OCI-LY3 (cell line): Measurements from ENCODE around the gene KCNG3.

Source experiments
- EZH2phosphoT487 ChIP-seq: fragments of 200-600 bp; shearing (Covaris generic); IDR thresholded peaks from 2 replicates; pipeline ENCODE4 v1.6.1; 2018; ENCODE audit warnings: antibody characterized with exemption, mixed run types, low read depth
- TF ChIP-seq, protein P1 (sequence below): fragments of 200-600, 300-600 bp; sonication (generic); IDR thresholded peaks from 2 replicates; pipeline ENCODE4 v1.5.1; 2014; ENCODE audit warnings: antibody characterized with exemption, low read length, low read depth

DNA sequence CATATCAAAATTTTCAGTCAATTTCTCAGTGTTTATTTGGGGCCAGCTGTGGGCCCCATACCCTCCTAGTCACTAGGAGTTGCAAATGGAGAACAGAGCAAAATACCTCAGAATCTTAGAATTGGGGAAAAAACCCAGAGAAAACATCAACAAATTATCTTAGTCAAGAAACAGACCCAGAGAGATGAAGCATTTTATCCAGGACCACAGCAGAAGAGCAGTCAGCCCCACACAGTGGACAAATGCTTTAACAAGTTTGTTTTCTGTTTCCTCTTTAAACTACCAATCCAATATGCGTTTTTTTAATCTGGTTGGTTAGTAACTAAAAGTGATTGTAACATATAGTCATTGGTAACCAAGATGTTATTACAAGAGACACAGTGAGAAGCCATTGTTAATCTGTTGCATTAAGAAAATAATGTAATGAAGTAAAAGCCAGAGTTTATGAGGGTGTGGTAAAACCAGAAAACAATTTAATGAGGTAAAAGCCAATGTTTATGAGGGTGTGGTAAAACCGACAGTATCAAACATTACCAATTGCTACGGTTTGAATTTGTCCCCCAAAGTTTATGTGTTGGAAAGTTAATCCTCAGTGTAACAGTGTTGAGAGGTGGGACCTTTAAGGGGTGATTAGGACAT, 72.1 kb downstream of the KCNG3 start:
- TF ChIP-seq, protein P1, sequence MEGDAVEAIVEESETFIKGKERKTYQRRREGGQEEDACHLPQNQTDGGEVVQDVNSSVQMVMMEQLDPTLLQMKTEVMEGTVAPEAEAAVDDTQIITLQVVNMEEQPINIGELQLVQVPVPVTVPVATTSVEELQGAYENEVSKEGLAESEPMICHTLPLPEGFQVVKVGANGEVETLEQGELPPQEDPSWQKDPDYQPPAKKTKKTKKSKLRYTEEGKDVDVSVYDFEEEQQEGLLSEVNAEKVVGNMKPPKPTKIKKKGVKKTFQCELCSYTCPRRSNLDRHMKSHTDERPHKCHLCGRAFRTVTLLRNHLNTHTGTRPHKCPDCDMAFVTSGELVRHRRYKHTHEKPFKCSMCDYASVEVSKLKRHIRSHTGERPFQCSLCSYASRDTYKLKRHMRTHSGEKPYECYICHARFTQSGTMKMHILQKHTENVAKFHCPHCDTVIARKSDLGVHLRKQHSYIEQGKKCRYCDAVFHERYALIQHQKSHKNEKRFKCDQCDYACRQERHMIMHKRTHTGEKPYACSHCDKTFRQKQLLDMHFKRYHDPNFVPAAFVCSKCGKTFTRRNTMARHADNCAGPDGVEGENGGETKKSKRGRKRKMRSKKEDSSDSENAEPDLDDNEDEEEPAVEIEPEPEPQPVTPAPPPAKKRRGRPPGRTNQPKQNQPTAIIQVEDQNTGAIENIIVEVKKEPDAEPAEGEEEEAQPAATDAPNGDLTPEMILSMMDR = no peak
- TF ChIP-seq EZH2phosphoT487 = no peak
